ENCODE results near the gene WRNIP1. TPM values are rescaled to one million over a fixed set of nuclear protein-coding genes. Genes with fewer than 3 reads are reported as not detected.

The WRNIP1 gene
- total and polyA plus RNA-seq, 2 of the 8 experiments (the other 6 are each of a cell fraction or from before 2014, with no cell fraction given) = 38.2 to 39.2 TPM

DNA sequence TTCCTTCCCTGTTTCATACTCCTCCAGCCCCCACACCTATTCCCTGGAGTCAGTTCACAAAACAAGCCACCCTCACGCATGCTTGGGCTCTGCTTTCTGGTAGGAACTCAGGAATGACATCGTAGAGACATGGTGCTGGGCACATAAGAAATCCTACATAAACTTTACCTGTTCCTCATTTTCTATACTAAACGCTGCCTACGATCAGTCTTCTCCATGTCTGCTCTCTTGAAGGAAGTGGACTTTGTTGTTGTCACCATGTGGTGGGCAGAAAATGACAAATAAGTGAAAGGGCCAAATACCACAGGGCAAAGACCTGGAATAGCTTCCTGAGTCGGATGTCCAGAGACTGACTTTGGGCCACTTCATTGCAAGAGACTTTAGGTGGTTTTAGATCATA, 24.6 kb upstream of the WRNIP1 start:
- no peak for DNase-seq (ENCODE audit: low read depth in 1 of 2, low spot score in 2 of 2)
- no peak overlapping the region for H3K4me2 ChIP-seq (ENCODE audit: insufficient read depth in 1 of 2, low read depth in 2 of 2, low read length in 2 of 2)
- H3K9ac ChIP-seq (replicated peaks in 1 of 4; ENCODE audit: extremely low read depth in 1 of 4, low read depth in 3 of 4, low read length in 3 of 4) = no peak overlapping the region
- H3K27me3 ChIP-seq (replicated peaks in 1 of 4; ENCODE audit: control insufficient read depth in 3 of 4, extremely low read depth in 1 of 4, insufficient read depth in 3 of 4, low read length in 3 of 4) = no peaks in the 10 kb centered on the region; a peak in 1 of 7 replicates
- H2AK5ac ChIP-seq (ENCODE audit: low read depth, low read length) = no peak overlapping the region
- H4K91ac ChIP-seq (replicated peaks; ENCODE audit: insufficient read length, low read length) = no peak overlapping the region
- H3K79me1 ChIP-seq (ENCODE audit: low read depth, low read length) = no peaks in the 10 kb centered on the region
- H3K79me2 ChIP-seq (ENCODE audit: control insufficient read depth in 1 of 2, insufficient read depth in 2 of 2, low read length in 2 of 2) = no peaks in the 10 kb centered on the region
- no peaks in the 10 kb centered on the region for H3K23me2 ChIP-seq (ENCODE audit: low read depth, low read length)
- H4K5ac ChIP-seq (ENCODE audit: insufficient read length, low read depth, low read length) = no peak overlapping the region
- no peak overlapping the region for H3K14ac ChIP-seq (ENCODE audit: insufficient read length)
- CTCF ChIA-PET (ENCODE audit: partially characterized antibody) = interaction anchor here (1.1 to 11.1 kb wide), 3 partner anchors 10 to 216 kb away, joined by 4 to 160 read pairs (median 66); partner anchors contain the start of genes MYLK4 and WRNIP1
- no peak for TF ChIP-seq KDM5A (IDR thresholded peaks at IDR 0.05; ENCODE audit: low read length)
- no peak for TF ChIP-seq EGR1 (IDR thresholded peaks at IDR 0.05; ENCODE audit: borderline replicate concordance, low read depth, low read length)
- no peak for TF ChIP-seq JUND (IDR thresholded peaks at IDR 0.05; ENCODE audit: low read length)
- POLR2A ChIA-PET (ENCODE audit: partially characterized antibody) = no interaction called here
- H3K4me3 ChIP-seq (ENCODE audit: extremely low read depth in 1 of 4, insufficient read depth in 2 of 4, low read depth in 3 of 4, low read length in 4 of 4) = no peak overlapping the region
- WGBS, 2 experiments (ENCODE audit: extremely low coverage in 1 of 2, insufficient coverage in 1 of 2, insufficient read length in 1 of 2, insufficient replicate concordance in 2 of 2, low coverage in 1 of 2, low lambda C conversion rate in 2 of 2, missing lambda C conversion rate in 1 of 2) = 92% methylated on average over 5 of the region's 5 CpGs; no CpG with 5 or more reads in 1 of the 2 experiments
- no peak overlapping the region for H3K56ac ChIP-seq (replicated peaks; ENCODE audit: insufficient read length, low read depth, low read length)
- peaks cover 0 to 6% (median 3%) of the 10 kb centered on the region in 4 experiments; a peak in 5 of 7 replicates for H3K4me1 ChIP-seq (replicated peaks in 1 of 4; ENCODE audit: control insufficient read depth in 3 of 4, insufficient read depth in 4 of 4, low read length in 3 of 4)
- no peak overlapping the region for H3K18ac ChIP-seq (ENCODE audit: extremely low read depth, low read length)
- H2BK12ac ChIP-seq (ENCODE audit: low read depth, low read length) = no peak overlapping the region
- H3K4ac ChIP-seq (replicated peaks; ENCODE audit: insufficient read length, low read depth, low read length) = no peak overlapping the region
- no peaks in the 10 kb centered on the region for H3K36me3 ChIP-seq (ENCODE audit: control insufficient read depth in 2 of 4, insufficient read depth in 4 of 4, low read length in 3 of 4)
- H2BK120ac ChIP-seq (replicated peaks; ENCODE audit: low read depth, low read length) = no peak overlapping the region
- H3K27ac ChIP-seq (ENCODE audit: low read depth, low read length) = no peak overlapping the region
- H2BK5ac ChIP-seq (ENCODE audit: low read depth, low read length) = no peak overlapping the region
- H2BK20ac ChIP-seq (ENCODE audit: low read length) = no peak overlapping the region
- H2AFZ ChIP-seq (ENCODE audit: low read length) = no peak overlapping the region
- H4K8ac ChIP-seq (ENCODE audit: extremely low read depth, insufficient read depth, low read length) = peak overlapping the region; percentile 62; the same call in 1 of the 2 replicates
- no peaks in the 10 kb centered on the region for H4K20me1 ChIP-seq (replicated peaks in 1 of 2; ENCODE audit: control insufficient read depth in 1 of 2, insufficient read depth in 2 of 2, low read length in 2 of 2)
- H3K9me3 ChIP-seq (ENCODE audit: insufficient read depth in 2 of 2, low read depth in 1 of 2, low read length in 1 of 2) = no peaks in the 10 kb centered on the region
- no peak for FAIRE-seq
- no peak overlapping the region for H2BK15ac ChIP-seq (ENCODE audit: low read length)
- H3K23ac ChIP-seq (ENCODE audit: insufficient read length) = no peak overlapping the region

All from H1 (cell line).